ENCODE results near the gene MIEF1. TPM values are rescaled to one million over a fixed set of nuclear protein-coding genes. Genes with fewer than 3 reads are reported as not detected.
"Not testable (repeated sequence)": the region's sequence is repeated elsewhere in the genome, so short reads cannot be mapped to it uniquely, and the experiment has no call there.

The MIEF1 gene
- total RNA-seq, 1 experiment from 2014 or later = 22.9 TPM

DNA sequence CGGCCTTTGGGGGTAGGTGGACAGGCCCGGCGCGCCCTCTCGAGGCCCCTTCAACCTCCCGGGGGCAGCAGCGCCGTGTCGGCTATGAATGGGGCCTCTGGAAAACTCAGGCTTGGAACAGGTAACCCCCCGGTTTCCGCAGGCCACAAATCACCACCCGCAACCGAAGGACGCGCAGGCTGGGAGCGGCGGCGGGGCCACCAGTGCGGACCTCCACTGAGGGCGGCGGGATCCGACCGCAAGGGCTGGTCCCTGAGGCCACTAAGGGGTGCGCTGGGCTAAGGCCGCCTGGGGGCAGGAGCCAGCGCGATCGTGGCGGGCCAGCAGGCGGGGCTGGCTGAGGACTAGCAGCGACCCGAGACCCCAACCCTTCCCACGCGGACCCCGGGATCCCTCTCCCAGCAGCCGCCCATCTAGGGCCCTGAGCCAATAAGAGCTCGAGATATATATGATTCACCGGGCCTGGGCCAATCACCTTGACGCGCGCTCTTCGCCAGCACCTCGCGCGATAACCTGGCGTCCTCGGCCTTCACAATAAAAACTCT, 17.7 kb downstream of the MIEF1 start:
- peaks cover 35% of the 10 kb centered on the region for H3K4me1 ChIP-seq (replicated peaks)
- peak in 1 of 2 experiments; percentile 99 for DNase-seq (ENCODE audit: low read depth in 1 of 2, low spot score in 2 of 2)
- no peaks in the 10 kb centered on the region for H3K27me3 ChIP-seq (replicated peaks)
- H3K4me3 ChIP-seq = peak overlapping the region; percentile 96
- H3K27ac ChIP-seq = peak overlapping the region; percentile 99
- no peaks in the 10 kb centered on the region for H3K9me3 ChIP-seq (replicated peaks)
- peaks cover 81% of the 10 kb centered on the region for H3K36me3 ChIP-seq

DNA sequence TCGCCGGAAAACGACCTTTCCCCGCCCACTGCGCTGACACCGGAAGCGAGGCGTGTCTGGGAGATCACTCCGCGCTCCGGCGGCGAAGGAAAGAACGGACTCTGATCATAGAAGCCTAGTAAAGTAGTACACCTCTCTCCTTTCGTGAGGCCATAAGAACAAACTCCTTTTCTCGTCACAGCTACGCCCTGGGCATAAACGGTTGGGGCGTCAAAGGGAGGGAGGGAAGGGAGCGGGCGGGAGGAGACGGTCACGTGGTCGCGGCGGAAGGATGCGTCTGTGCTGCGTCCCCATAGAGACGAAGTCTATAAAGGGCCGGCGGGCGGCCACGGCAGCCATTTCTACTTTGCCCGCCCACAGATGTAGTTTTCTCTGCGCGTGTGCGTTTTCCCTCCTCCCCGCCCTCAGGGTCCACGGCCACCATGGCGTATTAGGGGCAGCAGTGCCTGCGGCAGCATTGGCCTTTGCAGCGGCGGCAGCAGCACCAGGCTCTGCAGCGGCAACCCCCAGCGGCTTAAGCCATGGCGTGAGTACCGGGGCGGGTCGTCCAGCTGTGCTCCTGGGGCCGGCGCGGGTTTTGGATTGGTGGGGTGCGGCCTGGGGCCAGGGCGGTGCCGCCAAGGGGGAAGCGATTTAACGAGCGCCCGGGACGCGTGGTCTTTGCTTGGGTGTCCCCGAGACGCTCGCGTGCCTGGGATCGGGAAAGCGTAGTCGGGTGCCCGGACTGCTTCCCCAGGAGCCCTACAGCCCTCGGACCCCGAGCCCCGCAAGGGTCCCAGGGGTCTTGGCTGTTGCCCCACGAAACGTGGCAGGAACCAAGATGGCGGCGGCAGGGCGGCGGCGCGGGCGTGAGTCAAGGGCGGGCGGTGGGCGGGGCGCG, 18.4 kb downstream of the MIEF1 start, which contains the start of gene ATF4:
Gene ATF4 (plus strand): TSS at position 337 of the 880 bp plus-strand sequence. CDS start 884 bp downstream, outside the sequence.
- peaks cover 38% of the 10 kb centered on the region for H3K4me1 ChIP-seq (replicated peaks)
- DNase-seq (ENCODE audit: low read depth in 1 of 2, low spot score in 2 of 2) = peak; percentile 91 to 98
- no peaks in the 10 kb centered on the region for H3K27me3 ChIP-seq (replicated peaks)
- peak within 1 kb of the TSS; percentile 96 for H3K4me3 ChIP-seq
- H3K9me3 ChIP-seq (replicated peaks) = no peaks in the 10 kb centered on the region
- peak within 1 kb of the TSS; percentile 99 for H3K27ac ChIP-seq
- H3K36me3 ChIP-seq = peaks cover 81% of the 10 kb centered on the region

DNA sequence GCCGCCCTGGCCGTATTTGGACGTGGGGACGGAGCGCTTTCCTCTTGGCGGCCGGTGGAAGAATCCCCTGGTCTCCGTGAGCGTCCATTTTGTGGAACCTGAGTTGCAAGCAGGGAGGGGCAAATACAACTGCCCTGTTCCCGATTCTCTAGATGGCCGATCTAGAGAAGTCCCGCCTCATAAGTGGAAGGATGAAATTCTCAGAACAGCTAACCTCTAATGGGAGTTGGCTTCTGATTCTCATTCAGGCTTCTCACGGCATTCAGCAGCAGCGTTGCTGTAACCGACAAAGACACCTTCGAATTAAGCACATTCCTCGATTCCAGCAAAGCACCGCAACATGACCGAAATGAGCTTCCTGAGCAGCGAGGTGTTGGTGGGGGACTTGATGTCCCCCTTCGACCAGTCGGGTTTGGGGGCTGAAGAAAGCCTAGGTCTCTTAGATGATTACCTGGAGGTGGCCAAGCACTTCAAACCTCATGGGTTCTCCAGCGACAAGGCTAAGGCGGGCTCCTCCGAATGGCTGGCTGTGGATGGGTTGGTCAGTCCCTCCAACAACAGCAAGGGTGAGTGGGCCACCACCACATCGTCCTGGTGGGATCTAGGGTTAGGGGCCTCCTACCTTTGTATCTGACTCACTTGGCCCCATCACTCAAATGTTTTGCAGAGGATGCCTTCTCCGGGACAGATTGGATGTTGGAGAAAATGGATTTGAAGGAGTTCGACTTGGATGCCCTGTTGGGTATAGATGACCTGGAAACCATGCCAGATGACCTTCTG, 19.2 kb downstream of the MIEF1 start:
- H3K27me3 ChIP-seq (replicated peaks); H3K9me3 ChIP-seq (replicated peaks): not testable (repeated sequence)
- Histone ChIP-seq H3K4me3 (peak overlapping the region; percentile 96), H3K27ac (peak overlapping the region; percentile 99), H3K36me3 (peaks cover 79% of the 10 kb centered on the region), H3K4me1 (replicated peaks) (peaks cover 38% of the 10 kb centered on the region)
- DNase-seq (ENCODE audit: low read depth in 1 of 2, low spot score in 2 of 2) = peak in 1 of 2 experiments; percentile 23

DNA sequence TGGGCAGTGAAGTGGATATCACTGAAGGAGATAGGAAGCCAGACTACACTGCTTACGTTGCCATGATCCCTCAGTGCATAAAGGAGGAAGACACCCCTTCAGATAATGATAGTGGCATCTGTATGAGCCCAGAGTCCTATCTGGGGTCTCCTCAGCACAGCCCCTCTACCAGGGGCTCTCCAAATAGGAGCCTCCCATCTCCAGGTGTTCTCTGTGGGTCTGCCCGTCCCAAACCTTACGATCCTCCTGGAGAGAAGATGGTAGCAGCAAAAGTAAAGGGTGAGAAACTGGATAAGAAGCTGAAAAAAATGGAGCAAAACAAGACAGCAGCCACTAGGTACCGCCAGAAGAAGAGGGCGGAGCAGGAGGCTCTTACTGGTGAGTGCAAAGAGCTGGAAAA, 20.0 kb downstream of the MIEF1 start:
- Histone ChIP-seq H3K4me1 (replicated peaks) (peaks cover 38% of the 10 kb centered on the region), H3K36me3 (peaks cover 76% of the 10 kb centered on the region), H3K4me3 (peak overlapping the region; percentile 96)
- not testable (repeated sequence) for H3K27ac ChIP-seq; H3K9me3 ChIP-seq (replicated peaks); DNase-seq (ENCODE audit: low read depth in 1 of 2, low spot score in 2 of 2); H3K27me3 ChIP-seq (replicated peaks)

DNA sequence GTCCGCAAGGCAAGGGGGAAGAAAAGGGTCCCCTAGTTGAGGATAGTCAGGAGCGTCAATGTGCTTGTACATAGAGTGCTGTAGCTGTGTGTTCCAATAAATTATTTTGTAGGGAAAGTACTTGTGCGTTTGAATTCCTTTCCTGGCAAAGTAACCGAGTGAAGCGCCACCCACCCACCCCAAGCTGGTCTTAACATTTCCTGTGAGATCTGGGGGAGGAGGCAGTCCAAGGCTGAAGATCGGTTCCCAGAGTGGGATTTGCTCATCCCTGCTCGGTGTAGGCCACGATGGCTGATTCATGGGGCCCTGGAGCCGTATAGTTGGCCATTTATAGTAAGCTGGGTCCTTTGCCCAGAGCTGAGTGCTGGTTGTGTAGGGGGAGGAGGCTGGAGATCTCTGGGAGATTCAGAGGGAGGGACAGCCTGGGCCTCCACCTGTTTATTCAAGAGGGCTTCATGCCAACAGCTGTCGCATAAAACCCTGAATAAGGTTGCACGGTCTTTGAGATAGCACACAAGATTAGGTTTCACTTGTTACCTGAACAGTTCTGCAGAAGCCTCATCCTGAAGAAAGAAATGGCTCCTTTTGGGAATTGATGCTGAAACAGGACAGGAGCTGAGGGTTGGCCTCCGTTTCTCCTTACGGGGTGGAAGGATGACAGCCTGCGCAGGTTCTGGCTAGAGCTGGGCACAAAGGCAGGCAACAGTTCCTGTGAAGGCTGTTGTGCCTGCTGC, 20.6 kb downstream of the MIEF1 start:
- peaks cover 36% of the 10 kb centered on the region for H3K4me1 ChIP-seq (replicated peaks)
- no peak overlapping the region for H3K27ac ChIP-seq
- no peaks in the 10 kb centered on the region for H3K27me3 ChIP-seq (replicated peaks)
- peak in 1 of 2 experiments; percentile 52 for DNase-seq (ENCODE audit: low read depth in 1 of 2, low spot score in 2 of 2)
- no peaks in the 10 kb centered on the region for H3K9me3 ChIP-seq (replicated peaks)
- peak overlapping the region; percentile 96 for H3K4me3 ChIP-seq
- H3K36me3 ChIP-seq = peaks cover 76% of the 10 kb centered on the region

DNA sequence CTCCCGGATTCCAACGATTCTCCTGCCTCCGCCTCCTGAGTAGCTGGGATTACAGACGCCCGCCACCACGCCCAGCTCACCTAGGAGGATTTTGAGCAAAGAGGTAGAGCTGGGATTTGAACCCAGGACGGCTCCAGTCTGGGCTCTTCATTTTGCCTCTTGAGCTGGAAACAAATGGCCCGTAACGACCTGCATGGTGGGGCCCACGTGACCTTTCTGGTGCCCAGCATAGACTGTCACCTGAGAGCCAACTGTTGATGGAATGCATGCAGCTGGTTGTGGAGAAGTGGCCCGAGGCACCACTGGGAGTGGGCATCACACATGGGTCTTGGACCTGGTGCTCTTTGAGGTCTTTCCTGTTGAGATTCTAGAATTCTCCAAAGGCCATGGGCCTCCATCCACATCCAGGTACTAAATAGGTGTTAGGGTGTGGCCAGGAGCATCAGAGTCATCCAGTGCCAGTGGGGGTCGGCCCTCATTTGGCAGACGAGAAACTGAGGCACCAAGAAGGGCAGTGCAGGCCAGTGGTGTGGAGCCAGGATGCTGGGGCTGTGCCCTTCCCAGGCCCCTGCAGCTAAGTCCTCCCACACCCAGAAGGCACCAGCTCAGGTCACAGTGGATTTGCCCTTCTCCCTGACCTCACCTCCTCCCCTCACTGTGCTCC, 22.1 kb downstream of the MIEF1 start:
- H3K27ac ChIP-seq = no peak overlapping the region
- H3K4me3 ChIP-seq = no peak overlapping the region
- H3K4me1 ChIP-seq (replicated peaks) = peaks cover 34% of the 10 kb centered on the region
- H3K36me3 ChIP-seq = peaks cover 87% of the 10 kb centered on the region
- no peak for DNase-seq (ENCODE audit: low read depth in 1 of 2, low spot score in 2 of 2)
- no peaks in the 10 kb centered on the region for H3K9me3 ChIP-seq (replicated peaks)
- H3K27me3 ChIP-seq (replicated peaks) = no peaks in the 10 kb centered on the region

DNA sequence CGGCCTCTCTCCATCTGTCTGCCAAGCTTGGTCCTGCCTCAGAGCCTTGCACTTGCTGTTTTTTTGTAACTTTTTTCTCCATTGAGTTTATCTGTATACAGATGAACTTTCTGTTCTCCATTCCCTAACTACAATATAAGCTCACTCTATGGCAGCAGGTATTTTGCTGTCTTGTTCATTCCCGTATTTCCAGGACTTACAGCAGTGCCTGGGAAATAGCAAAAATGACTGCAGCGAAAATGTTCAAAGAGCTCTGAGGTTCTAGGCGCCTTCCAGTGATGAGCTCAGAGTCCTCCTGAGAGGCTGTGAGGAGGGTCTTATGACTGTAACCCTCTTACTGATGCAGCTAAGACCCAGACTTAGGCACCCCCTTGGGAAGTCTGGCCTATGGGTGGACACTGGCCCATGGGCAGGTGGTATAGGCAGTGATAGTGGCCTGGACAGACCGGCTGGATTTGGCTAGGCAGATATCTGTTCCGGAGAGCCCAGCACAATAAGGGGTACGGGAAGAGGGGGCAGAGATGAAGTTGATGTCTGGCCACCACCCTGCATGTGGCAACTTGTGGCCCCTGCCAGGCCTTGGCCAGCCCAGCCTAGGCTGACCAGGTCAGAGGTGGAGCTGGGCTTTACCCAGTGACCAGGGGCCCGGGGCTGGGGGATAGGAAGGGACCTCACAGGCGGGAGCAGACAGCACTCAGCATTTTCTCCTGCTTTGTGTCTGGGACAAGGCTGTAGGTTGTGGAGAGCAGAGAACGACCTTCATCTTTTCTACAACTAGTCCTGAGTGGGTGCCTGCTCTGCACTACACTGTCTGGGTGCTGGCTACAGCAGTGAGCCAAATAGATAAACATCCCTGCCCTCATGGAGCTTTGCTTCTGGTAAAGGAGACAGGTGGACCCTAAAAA, 22.9 kb downstream of the MIEF1 start:
- peaks cover 91% of the 10 kb centered on the region for H3K36me3 ChIP-seq
- no peak overlapping the region for H3K4me3 ChIP-seq
- no peaks in the 10 kb centered on the region for H3K9me3 ChIP-seq (replicated peaks)
- no peaks in the 10 kb centered on the region for H3K27me3 ChIP-seq (replicated peaks)
- no peak for DNase-seq (ENCODE audit: low read depth in 1 of 2, low spot score in 2 of 2)
- H3K27ac ChIP-seq = no peak overlapping the region
- peaks cover 33% of the 10 kb centered on the region for H3K4me1 ChIP-seq (replicated peaks)

DNA sequence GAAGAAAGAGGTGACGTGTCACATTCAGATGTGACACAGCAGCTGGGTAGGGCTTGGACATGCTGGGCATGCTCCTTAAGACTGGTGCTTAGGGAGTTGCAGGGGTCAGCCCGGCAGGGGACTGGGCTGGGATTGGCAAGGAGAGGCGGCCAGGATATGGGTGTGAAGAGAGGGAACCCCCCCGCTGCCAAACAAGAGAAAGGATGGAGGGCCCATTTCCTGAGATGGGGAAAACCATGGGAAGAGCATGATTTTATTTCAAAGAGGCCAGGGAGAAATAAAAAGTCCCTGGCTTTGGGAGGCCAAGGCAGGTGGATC, 23.5 kb downstream of the MIEF1 start:
- H3K27me3 ChIP-seq (replicated peaks) = no peaks in the 10 kb centered on the region
- peaks cover 93% of the 10 kb centered on the region for H3K36me3 ChIP-seq
- peaks cover 33% of the 10 kb centered on the region for H3K4me1 ChIP-seq (replicated peaks)
- H3K9me3 ChIP-seq (replicated peaks) = no peaks in the 10 kb centered on the region
- no peak overlapping the region for H3K27ac ChIP-seq
- DNase-seq (ENCODE audit: low read depth in 1 of 2, low spot score in 2 of 2) = no peak
- H3K4me3 ChIP-seq = no peak overlapping the region

DNA sequence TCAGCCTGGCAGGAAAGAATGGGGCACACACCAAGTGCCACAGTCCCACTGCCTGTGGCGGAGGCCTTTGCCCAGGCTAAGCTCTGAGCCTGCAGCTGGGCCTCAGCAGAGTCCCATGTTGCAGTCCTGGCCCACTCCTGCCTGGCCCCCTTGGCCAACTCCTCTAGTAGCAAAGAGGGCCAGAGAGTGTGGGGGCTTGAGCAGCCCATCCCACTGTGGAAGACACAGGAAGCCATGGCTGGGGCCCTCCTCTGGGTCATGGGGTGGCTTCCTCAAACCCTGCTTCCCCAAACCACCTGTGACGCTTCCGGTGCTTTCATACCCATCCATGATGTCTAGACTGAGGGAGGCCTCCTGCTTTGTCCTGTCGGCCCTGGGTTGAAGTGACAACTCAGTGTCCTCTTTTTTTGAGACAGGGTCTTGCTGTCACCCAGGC, 24.7 kb downstream of the MIEF1 start:
- Histone ChIP-seq H3K4me1 (replicated peaks) (peaks cover 44% of the 10 kb centered on the region), H3K36me3 (peaks cover 92% of the 10 kb centered on the region), H3K27ac (no peak overlapping the region), H3K4me3 (no peak overlapping the region), H3K9me3 (replicated peaks) (no peaks in the 10 kb centered on the region), H3K27me3 (replicated peaks) (no peaks in the 10 kb centered on the region)
- peak in 1 of 2 experiments; percentile 22 for DNase-seq (ENCODE audit: low read depth in 1 of 2, low spot score in 2 of 2)

DNA sequence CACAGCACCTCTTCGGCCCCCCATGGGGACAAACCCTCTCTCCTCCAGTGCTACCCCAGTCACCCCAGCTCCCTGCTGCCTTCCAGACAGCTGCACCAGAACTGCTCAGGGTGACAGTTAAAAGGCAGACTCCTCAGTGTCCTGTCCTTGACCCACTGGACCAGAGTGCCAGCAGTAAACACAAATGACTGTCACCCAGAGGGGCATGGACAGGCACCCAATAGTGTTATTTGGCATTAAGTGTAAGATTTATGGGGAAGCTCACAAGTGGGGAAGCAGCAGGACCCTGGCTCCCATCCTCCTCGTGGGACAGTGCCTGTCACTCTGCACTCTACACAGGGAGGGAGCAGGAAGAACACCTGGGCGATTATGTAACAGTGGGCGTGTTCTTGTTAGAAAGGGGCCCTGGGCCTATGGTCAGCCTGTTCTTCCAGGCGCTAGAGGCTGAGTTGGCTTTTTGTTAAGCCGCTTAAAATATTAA, 25.4 kb downstream of the MIEF1 start:
- DNase-seq (ENCODE audit: low read depth in 1 of 2, low spot score in 2 of 2) = peak in 1 of 2 experiments; percentile 17
- peaks cover 46% of the 10 kb centered on the region for H3K4me1 ChIP-seq (replicated peaks)
- H3K9me3 ChIP-seq (replicated peaks) = no peaks in the 10 kb centered on the region
- H3K36me3 ChIP-seq = peaks cover 91% of the 10 kb centered on the region
- H3K4me3 ChIP-seq = no peak overlapping the region
- H3K27me3 ChIP-seq (replicated peaks) = no peaks in the 10 kb centered on the region
- H3K27ac ChIP-seq = no peak overlapping the region

DNA sequence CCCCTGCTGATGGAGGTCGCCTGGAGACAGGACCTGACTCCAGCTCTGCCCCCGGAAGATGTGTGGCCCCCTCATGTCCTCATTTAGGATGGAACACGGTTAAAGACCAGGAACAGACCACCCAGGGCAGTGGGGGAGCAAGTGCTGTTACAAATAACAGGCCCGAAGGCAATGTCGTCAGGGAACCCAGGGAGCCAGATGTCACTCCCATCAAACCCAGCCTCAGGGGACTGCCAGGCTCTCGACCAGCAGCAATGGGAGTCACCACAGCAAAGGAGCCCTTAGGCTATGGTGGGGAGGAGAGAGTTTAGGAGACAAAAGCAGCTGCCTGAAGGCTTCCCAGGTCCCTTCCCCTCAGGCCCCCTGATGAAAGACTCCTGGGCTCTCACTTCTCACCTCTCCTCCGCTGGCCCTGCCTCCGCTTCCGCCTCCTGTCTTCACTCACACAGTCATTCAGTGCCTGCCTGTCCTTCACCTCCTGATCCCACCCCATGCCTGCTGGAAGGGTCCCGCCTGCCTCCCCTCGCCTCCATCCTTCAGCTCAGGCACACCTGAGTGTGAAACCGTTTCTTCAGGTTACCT, 26.1 kb downstream of the MIEF1 start:
- Histone ChIP-seq H3K4me3 (no peak overlapping the region), H3K4me1 (replicated peaks) (peaks cover 39% of the 10 kb centered on the region), H3K27ac (no peak overlapping the region), H3K36me3 (peaks cover 84% of the 10 kb centered on the region), H3K27me3 (replicated peaks) (no peaks in the 10 kb centered on the region), H3K9me3 (replicated peaks) (no peaks in the 10 kb centered on the region)
- no peak for DNase-seq (ENCODE audit: low read depth in 1 of 2, low spot score in 2 of 2)
